ENCODE measurements around the gene HSPA12B. TPM values are rescaled to one million over a fixed set of nuclear protein-coding genes. Genes with fewer than 3 reads are reported as not detected.

Gene HSPA12B
- not detected for total RNA-seq

- no peak within 1 kb of the TSS for H3K27ac Mint-ChIP-seq
- H3K36me3 Mint-ChIP-seq, result no peaks in the 10 kb centered on the region
- ATAC-seq, result peak in 1 of 2 donors; percentile 26
Measured at GRCh38 chr20:3732327-3733118, at the start of gene HSPA12B. Gene HSPA12B (plus strand): TSS chr20:3732685. CDS start chr20:3738675, 5,990 bp downstream.

GRCh38 chr20:3685341-3685740, 47.1 kb upstream of the HSPA12B start:
- H3K9me3 Mint-ChIP-seq, result no peaks in the 10 kb centered on the region
- H3K36me3 Mint-ChIP-seq, result no peaks in the 10 kb centered on the region
- no peak for ATAC-seq
- H3K27ac Mint-ChIP-seq, result no peak overlapping the region
- DNase-seq (ENCODE audit: low spot score in 2 of 2), result no peak

More at GRCh38 chr20:3732327-3733118, at the start of gene HSPA12B:
- no peak for DNase-seq (ENCODE audit: low spot score in 2 of 2)
- no peaks in the 10 kb centered on the region for H3K9me3 Mint-ChIP-seq

GRCh38 chr20:3686421-3686820, 46.1 kb upstream of the HSPA12B start:
- Mint-ChIP-seq H3K9me3 (no peaks in the 10 kb centered on the region), H3K27ac (no peak overlapping the region), H3K36me3 (no peaks in the 10 kb centered on the region)
- ATAC-seq (no peak), DNase-seq (ENCODE audit: low spot score in 2 of 2) (no peak)

GRCh38 chr20:3686867-3687321, 45.6 kb upstream of the HSPA12B start:
- DNase-seq (ENCODE audit: low spot score in 2 of 2) (no peak), ATAC-seq (no peak)
- no peaks in the 10 kb centered on the region for H3K36me3 Mint-ChIP-seq
- H3K9me3 Mint-ChIP-seq, result no peaks in the 10 kb centered on the region
- H3K27ac Mint-ChIP-seq, result no peak overlapping the region

GRCh38 chr20:3687655-3688054, 44.8 kb upstream of the HSPA12B start:
- DNase-seq (ENCODE audit: low spot score in 2 of 2), result no peak
- no peaks in the 10 kb centered on the region for H3K9me3 Mint-ChIP-seq
- no peak overlapping the region for H3K27ac Mint-ChIP-seq
- ATAC-seq, result no peak
- no peaks in the 10 kb centered on the region for H3K36me3 Mint-ChIP-seq

GRCh38 chr20:3689978-3690377, 42.5 kb upstream of the HSPA12B start:
- DNase-seq (ENCODE audit: low spot score in 2 of 2), result no peak
- ATAC-seq, result no peak
- H3K36me3 Mint-ChIP-seq, result no peaks in the 10 kb centered on the region
- H3K9me3 Mint-ChIP-seq, result no peaks in the 10 kb centered on the region
- no peak overlapping the region for H3K27ac Mint-ChIP-seq

GRCh38 chr20:3690413-3690812, 42.1 kb upstream of the HSPA12B start:
- ATAC-seq (no peak), DNase-seq (ENCODE audit: low spot score in 2 of 2) (no peak)
- no peaks in the 10 kb centered on the region for H3K9me3 Mint-ChIP-seq
- H3K36me3 Mint-ChIP-seq, result no peaks in the 10 kb centered on the region
- H3K27ac Mint-ChIP-seq, result no peak overlapping the region

- ATAC-seq (no peak), DNase-seq (ENCODE audit: low spot score in 2 of 2) (no peak)
- no peaks in the 10 kb centered on the region for H3K36me3 Mint-ChIP-seq
- no peak overlapping the region for H3K27ac Mint-ChIP-seq
- H3K9me3 Mint-ChIP-seq, result no peaks in the 10 kb centered on the region
Measured at GRCh38 chr20:3691306-3691705, 41.2 kb upstream of the HSPA12B start.

GRCh38 chr20:3691897-3692296, 40.6 kb upstream of the HSPA12B start:
- no peak for DNase-seq (ENCODE audit: low spot score in 2 of 2)
- Mint-ChIP-seq H3K36me3 (no peaks in the 10 kb centered on the region), H3K9me3 (no peaks in the 10 kb centered on the region), H3K27ac (no peak overlapping the region)
- no peak for ATAC-seq

GRCh38 chr20:3692706-3693294, 39.7 kb upstream of the HSPA12B start:
- no peak for ATAC-seq
- Mint-ChIP-seq H3K9me3 (no peaks in the 10 kb centered on the region), H3K27ac (no peak overlapping the region), H3K36me3 (no peaks in the 10 kb centered on the region)
- DNase-seq (ENCODE audit: low spot score in 2 of 2), result no peak

- Mint-ChIP-seq H3K27ac (no peak overlapping the region), H3K36me3 (no peaks in the 10 kb centered on the region), H3K9me3 (no peaks in the 10 kb centered on the region)
- ATAC-seq, result no peak
- no peak for DNase-seq (ENCODE audit: low spot score in 2 of 2)
Measured at GRCh38 chr20:3693376-3693775, 39.1 kb upstream of the HSPA12B start.

GRCh38 chr20:3694864-3695263, 37.6 kb upstream of the HSPA12B start:
- DNase-seq (ENCODE audit: low spot score in 2 of 2) (no peak), ATAC-seq (no peak)
- H3K9me3 Mint-ChIP-seq, result no peaks in the 10 kb centered on the region

GRCh38 chr20:3696200-3696599, 36.3 kb upstream of the HSPA12B start:
- H3K27ac Mint-ChIP-seq, result no peak overlapping the region
- H3K9me3 Mint-ChIP-seq, result no peaks in the 10 kb centered on the region
- ATAC-seq (no peak), DNase-seq (ENCODE audit: low spot score in 2 of 2) (no peak)
- no peaks in the 10 kb centered on the region for H3K36me3 Mint-ChIP-seq

More at GRCh38 chr20:3694864-3695263, 37.6 kb upstream of the HSPA12B start:
- no peak overlapping the region for H3K27ac Mint-ChIP-seq
- H3K36me3 Mint-ChIP-seq, result no peaks in the 10 kb centered on the region

- H3K9me3 Mint-ChIP-seq, result no peaks in the 10 kb centered on the region
- DNase-seq (ENCODE audit: low spot score in 2 of 2) (no peak), ATAC-seq (no peak)
- no peaks in the 10 kb centered on the region for H3K36me3 Mint-ChIP-seq
- no peak overlapping the region for H3K27ac Mint-ChIP-seq
Measured at GRCh38 chr20:3696745-3697587, 35.5 kb upstream of the HSPA12B start.

- Mint-ChIP-seq H3K36me3 (no peaks in the 10 kb centered on the region), H3K27ac (no peak overlapping the region), H3K9me3 (no peaks in the 10 kb centered on the region)
- no peak for ATAC-seq
- DNase-seq (ENCODE audit: low spot score in 2 of 2), result no peak
Measured at GRCh38 chr20:3697588-3698305, 34.7 kb upstream of the HSPA12B start.

GRCh38 chr20:3698591-3699001, 33.9 kb upstream of the HSPA12B start:
- H3K9me3 Mint-ChIP-seq, result no peaks in the 10 kb centered on the region
- ATAC-seq (no peak), DNase-seq (ENCODE audit: low spot score in 2 of 2) (no peak)
- H3K27ac Mint-ChIP-seq, result no peak overlapping the region
- H3K36me3 Mint-ChIP-seq, result no peaks in the 10 kb centered on the region

- ATAC-seq, result no peak
- DNase-seq (ENCODE audit: low spot score in 2 of 2), result no peak
- no peaks in the 10 kb centered on the region for H3K36me3 Mint-ChIP-seq
- no peak overlapping the region for H3K27ac Mint-ChIP-seq
- H3K9me3 Mint-ChIP-seq, result no peaks in the 10 kb centered on the region
Measured at GRCh38 chr20:3699037-3699436, 33.4 kb upstream of the HSPA12B start.
